Esophagus squamous epithelium (tissue), 5 donors: ENCODE results near the gene PRSS16. TPM values are rescaled to one million over a fixed set of nuclear protein-coding genes. Genes with fewer than 3 reads are reported as not detected.
A peak's percentile ranks its signal among the peaks of the same experiment; 100 is the strongest.

Experiments used
- DNase-seq: peaks from one replicate; lab custom pipeline; 2025; lab: John Stamatoyannopoulos, UW
- H3K27ac ChIP-seq, 4 donors: fragments of 200-600 bp; sonication (generic); one replicate each; pipeline ENCODE4 v1.5.1; 2016 to 2019; ENCODE audit warnings: mild to moderate bottlenecking in 1 of 4
- H3K27me3 ChIP-seq, 4 donors: fragments of 200-600 bp; sonication (generic); 1 replicate in 3 of 4; 2 replicates in 1 of 4; pipeline versions ENCODE4 v1.5.1 to v1.6.0; 2017 to 2021; ENCODE audit warnings: antibody characterized with exemption in 1 of 4
- H3K36me3 ChIP-seq, 3 donors: fragments of 200-600 bp; sonication (generic); one replicate each; pipeline ENCODE4 v1.5.1; 2016 to 2019
- H3K4me1 ChIP-seq, 3 donors: fragments of 200-600 bp; sonication (generic); one replicate each; pipeline ENCODE4 v1.5.1; 2017 to 2019
- H3K4me3 ChIP-seq, 4 donors: fragments of 200-600 bp; sonication (generic); 1 replicate in 3 of 4; 2 replicates in 1 of 4; pipeline ENCODE4 v1.5.1; 2016 to 2019; ENCODE audit warnings: mild to moderate bottlenecking in 2 of 4, moderate library complexity in 1 of 4
- H3K9me3 ChIP-seq, 3 donors: fragments of 200-600 bp; sonication (generic); one replicate each; pipeline ENCODE4 v1.5.1; 2016 to 2019
- CTCF ChIP-seq, 6 experiments: fragments of 450-650 bp in 4 of 6; fragments of 200-600 bp in 2 of 6; sonication (generic) in 2 of 6; IDR thresholded peaks; one replicate each; pipeline ENCODE4 v1.5.1; 2016 to 2019; ENCODE audit warnings: antibody characterized with exemption in 6 of 6, mild to moderate bottlenecking in 4 of 6, moderate library complexity in 4 of 6
- POLR2A ChIP-seq, 4 donors: fragments of 450-650 bp; IDR thresholded peaks; one replicate each; pipeline ENCODE4 v1.6.1; 2017; ENCODE audit warnings: antibody characterized with exemption in 4 of 4, mild to moderate bottlenecking in 4 of 4, moderate library complexity in 3 of 4
- WGBS, 2 donors: methylation state at CpG; one replicate each; pipeline ENCODE4 v1.1.5; 2018; 5-methylcytosine and 5-hydroxymethylcytosine counted together
- intact Hi-C: fragments of 100-400 bp; cut with DNase I; formaldehyde crosslinking; loops from one replicate; pipeline ENCODE4 v1.15.0; 2022
- total RNA-seq, 4 donors: library from RNA; depleted of rRNA; stranded (reverse); fragments of >200 nt; gene quantifications; one replicate each; pipeline ENCODE4 v1.1.0, GENCODE V29; 2016
- donor health status: DM: yes; HTN: yes; CAD: no.

PRSS16 gene
- total RNA-seq, 4 donors from 2014 or later: 5.1 to 25.7 (median 11.0) TPM

DNA sequence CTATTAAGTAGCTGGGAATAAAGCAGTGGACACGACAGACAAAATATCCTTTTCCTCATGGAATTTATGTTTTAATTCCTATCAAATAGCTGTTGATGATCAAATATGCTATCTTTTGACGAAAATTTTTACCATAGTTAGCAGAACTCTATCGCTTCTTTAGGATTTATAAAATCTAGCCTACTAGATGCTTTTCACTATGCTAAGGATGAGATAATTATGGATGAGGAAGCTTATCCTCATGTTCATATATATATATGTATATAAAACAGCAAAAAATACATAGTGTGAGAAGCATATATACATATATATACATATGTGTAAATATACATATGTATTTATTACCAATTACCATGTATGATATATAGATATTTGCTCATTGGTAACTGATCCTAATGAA, 12.9 kb upstream of the PRSS16 start:
- WGBS, 2 donors: 76 to 80% methylated on average over 3 of the region's 3 CpGs
- intact Hi-C loops: no loop called here
- Histone ChIP-seq H3K9me3 (no peaks in the 10 kb centered on the region), H3K27me3 (peaks cover 0 to 97% (median 17%) of the 10 kb centered on the region in 4 donors), H3K4me1 (peaks cover 0 to 22% (median 0%) of the 10 kb centered on the region in 3 donors), H3K4me3 (no peak overlapping the region), H3K27ac (no peak overlapping the region), H3K36me3 (no peaks in the 10 kb centered on the region)
- no peak for DNase-seq
- TF ChIP-seq POLR2A (IDR thresholded peaks at IDR 0.05) (no peak), CTCF (IDR thresholded peaks at IDR 0.05) (no peak)

DNA sequence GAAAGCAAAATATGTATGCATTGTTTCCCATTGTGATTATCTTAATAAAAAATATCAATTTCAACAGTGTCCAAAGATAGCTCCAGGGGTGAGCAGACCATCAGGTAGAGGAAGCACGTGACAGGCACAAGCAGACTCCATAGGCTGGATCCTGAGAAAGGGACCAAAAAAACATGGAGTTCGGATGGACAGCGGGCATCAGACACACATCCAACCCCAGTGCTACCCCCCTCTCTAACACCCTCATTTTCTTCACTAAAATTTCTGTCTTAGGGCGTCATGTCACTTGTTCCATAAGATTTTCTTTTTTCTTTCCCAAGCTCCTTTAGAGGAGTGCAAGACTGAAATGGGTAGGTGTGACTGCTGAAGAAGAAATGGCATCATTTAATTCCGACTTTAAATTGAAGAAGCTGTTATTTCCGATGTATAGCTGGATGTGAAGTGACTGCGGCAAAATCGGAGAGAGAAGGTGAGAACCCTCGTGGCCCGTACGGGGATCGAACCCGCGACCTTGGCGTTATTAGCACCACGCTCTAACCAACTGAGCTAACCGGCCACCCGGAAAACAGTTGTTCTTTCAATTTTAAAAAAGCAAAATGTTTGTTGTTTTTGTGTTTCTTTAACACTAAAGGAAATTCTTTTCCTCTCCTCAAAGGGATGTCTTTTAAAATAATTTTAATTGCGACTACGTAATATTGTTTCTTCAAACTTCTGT, 10.3 kb upstream of the PRSS16 start:
- WGBS, 2 donors: 15 to 29% methylated on average over 20 of the region's 20 CpGs
- Histone ChIP-seq H3K4me3 (no peak overlapping the region), H3K9me3 (no peaks in the 10 kb centered on the region), H3K27me3 (peaks cover 0 to 97% (median 15%) of the 10 kb centered on the region in 4 donors), H3K27ac (no peak overlapping the region), H3K36me3 (no peaks in the 10 kb centered on the region), H3K4me1 (peaks cover 0 to 22% (median 0%) of the 10 kb centered on the region in 3 donors)
- DNase-seq: no peak
- intact Hi-C loops: no loop called here
- TF ChIP-seq POLR2A (IDR thresholded peaks at IDR 0.05) (no peak), CTCF (IDR thresholded peaks at IDR 0.05) (no peak)

GRCh38 chr6:27238010-27238983, 9.2 kb upstream of the PRSS16 start:
- H3K4me1 ChIP-seq: peaks cover 0 to 22% (median 0%) of the 10 kb centered on the region in 3 donors
- H3K27ac ChIP-seq: no peak overlapping the region
- H3K4me3 ChIP-seq: peak overlapping the region in 1 of 4 donors; percentile 10
- TF ChIP-seq POLR2A (IDR thresholded peaks at IDR 0.05) (no peak), CTCF (IDR thresholded peaks at IDR 0.05) (no peak)
- WGBS, 2 donors: 8% methylated on average over 35 of the region's 41 CpGs
- intact Hi-C loops: no loop called here
- no peaks in the 10 kb centered on the region for H3K36me3 ChIP-seq
- H3K9me3 ChIP-seq: no peaks in the 10 kb centered on the region
- no peak for DNase-seq
- peaks cover 0 to 100% (median 15%) of the 10 kb centered on the region in 4 donors for H3K27me3 ChIP-seq

GRCh38 chr6:27239258-27239657, 8.2 kb upstream of the PRSS16 start:
- 80 to 87% methylated on average over 6 of the region's 6 CpGs for WGBS, 2 donors
- TF ChIP-seq POLR2A (IDR thresholded peaks at IDR 0.05) (no peak), CTCF (IDR thresholded peaks at IDR 0.05) (no peak)

More at GRCh38 chr6:27239258-27239657, 8.2 kb upstream of the PRSS16 start:
- no peak overlapping the region for H3K4me3 ChIP-seq
- no peak for DNase-seq
- H3K36me3 ChIP-seq: no peaks in the 10 kb centered on the region
- peaks cover 0 to 100% (median 15%) of the 10 kb centered on the region in 4 donors for H3K27me3 ChIP-seq
- no peaks in the 10 kb centered on the region for H3K9me3 ChIP-seq
- H3K4me1 ChIP-seq: peaks cover 0 to 22% (median 0%) of the 10 kb centered on the region in 3 donors
- H3K27ac ChIP-seq: no peak overlapping the region
- intact Hi-C loops: no loop called here
